NOMO-1 (cell line): ENCODE data around the gene MOK.
"Not testable (repeated sequence)": the region's sequence is repeated elsewhere in the genome, so short reads cannot be mapped to it uniquely, and the experiment has no call there.

ENCODE experiments used
- DNase-seq, 2 experiments: peaks; one replicate each; lab custom pipeline; 2025; ENCODE audit not compliant: unreplicated experiment in 2 of 2; lab: John Stamatoyannopoulos, UW

Gene MOK

DNA sequence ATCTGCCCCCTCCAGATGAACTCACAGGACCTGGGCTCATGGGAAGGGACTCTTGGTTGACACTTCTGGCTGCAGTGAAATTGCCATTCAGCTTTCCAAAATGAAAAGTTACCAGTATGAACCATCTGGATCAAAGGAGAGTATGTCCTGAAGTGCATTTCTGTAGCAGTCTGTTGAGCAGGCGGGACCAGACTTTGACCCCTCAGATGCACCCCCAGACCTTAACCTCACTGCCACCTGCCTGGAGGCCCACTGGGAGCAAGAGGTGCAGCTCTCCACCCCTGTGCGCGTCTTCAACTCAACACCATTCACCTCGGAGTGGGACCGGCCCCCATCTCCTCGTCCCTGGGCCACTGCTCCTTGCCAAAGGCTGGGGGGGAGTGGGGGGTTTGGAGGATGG is 55.0 kb downstream of the MOK start:
- no peak for DNase-seq

DNA sequence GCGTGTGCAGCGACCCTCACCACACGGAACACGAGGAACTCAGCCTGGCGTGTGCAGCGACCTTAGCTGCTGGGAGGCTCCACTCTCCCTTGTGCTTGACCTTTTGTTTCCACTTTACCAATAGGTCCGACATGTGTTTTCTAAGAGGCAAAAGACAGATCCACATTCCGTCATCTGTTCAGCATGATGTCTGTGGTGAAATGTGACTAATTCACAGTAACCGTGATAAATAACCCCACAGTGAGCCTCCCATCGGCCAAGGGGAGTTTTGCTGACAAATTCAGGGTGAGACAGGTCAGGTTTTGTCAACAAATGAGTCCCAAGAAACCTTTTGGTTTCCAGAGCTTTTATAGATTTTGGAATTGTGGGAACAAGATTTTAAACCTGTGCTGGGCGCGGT is 55.9 kb downstream of the MOK start:
- DNase-seq, result no peak

DNA sequence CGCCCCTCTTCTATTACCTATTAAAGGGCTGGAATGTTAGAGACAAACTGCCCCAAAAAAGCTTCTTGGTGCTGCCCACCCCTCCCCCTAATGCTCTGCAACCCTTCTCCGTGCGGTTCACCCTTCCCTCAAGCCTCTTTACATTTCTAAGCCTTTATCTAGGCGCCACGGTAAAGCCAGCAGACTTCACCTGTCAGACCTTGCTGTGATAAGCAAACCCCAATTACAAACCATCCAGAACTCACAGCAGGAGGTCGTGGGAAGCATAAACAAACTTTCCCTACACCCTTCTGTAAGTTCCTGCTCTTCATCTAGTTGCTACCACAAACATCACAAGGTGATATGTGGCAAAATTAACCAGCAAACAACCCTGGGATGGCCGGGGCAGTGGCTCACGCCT is 56.8 kb downstream of the MOK start:
- no peak for DNase-seq

DNA sequence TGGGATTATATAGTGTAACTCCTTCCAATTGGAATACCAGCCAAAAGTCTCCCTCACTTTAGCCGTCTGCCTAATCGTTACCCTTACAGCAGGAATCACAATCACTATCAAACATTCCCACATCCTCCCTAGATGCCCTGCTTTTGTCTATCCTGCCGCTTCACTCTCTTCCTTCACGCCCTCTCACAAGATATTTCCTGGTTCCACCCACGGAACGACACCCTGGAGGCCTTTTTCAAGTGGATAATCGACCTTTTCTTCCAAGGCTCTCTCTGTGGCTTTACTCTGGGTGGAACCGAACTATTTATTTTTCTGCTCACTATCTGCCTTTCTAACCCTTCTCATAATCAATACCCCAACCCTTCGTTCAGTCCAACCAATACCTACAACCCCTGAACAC is 58.9 kb downstream of the MOK start:
- DNase-seq, result no peak

DNA sequence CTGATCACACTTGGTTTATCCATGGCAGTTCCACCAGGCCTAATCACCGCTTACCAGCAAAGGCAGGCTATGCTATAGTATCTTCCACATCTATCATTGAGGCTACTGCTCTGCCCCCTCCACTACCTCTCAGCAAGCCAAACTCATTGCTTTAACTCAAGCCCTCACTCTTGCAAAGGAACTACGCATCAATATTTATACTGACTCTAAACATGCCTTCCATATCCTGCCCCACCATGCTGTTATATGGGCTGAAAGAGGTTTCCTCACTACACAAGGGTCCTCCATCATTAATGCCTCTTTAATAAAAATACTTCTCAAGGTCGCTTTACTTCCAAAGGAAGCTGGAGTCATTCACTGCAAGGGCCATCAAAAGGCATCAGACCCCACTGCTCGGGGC is 61.2 kb downstream of the MOK start:
- not testable (repeated sequence) for DNase-seq

DNA sequence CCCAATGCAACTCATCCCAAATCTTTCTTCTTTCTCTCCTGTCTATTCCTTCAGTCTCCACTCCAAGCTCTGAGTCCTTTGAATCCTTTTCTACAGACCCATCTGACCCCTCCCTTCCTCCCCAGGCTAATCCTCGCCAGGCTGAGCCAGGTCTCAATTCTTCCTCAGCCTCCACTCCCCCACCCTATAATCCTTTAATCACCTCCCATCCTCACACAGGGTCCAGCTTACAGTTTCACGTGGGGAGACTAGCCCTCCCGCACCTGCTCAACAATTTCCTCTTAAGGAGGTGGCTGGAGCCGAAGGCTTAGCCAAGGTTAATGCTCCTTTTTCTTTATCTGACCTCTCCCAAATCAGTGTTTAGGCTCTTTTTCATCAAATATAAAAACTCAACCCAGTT is 63.8 kb downstream of the MOK start:
- no peak for DNase-seq

DNA sequence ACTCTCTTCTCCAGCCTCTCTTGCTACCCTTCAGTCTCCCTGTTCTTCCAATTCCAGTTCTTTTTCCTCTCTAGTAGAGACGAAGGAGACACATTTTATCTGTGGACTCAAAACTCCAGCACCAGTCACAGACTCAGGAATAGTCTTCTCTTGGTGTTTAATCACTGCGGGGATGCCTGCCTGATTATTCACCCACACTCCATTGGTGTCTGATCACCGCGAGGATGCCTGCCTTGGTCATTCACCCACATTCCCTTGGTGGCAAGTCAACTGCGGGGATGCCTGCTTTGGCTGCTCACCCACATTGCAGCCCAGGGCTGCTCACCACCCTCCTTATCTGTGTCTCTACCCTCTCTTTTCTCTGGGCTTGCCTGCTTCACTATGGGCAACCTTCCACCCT is 64.5 kb downstream of the MOK start:
- DNase-seq, result not testable (repeated sequence)

DNA sequence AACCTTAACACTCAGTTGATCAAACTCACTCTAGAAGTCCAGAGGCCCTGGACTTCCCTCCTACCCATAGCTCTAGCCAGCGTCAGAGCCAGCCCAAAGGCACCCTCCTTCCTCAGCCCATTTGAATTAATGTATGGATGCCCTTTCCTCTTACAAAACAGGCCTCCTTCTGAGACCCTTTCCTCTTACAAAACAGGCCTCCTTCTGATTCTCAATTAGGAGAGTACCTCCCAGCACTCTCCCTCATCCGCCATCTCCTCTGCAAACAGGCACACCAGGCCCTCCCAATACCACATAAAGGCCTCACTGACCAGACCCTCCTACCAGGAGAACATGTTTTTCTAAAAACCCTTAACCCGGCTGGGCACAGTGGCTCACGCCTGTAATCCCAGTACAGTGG is 65.7 kb downstream of the MOK start:
- DNase-seq, result no peak

DNA sequence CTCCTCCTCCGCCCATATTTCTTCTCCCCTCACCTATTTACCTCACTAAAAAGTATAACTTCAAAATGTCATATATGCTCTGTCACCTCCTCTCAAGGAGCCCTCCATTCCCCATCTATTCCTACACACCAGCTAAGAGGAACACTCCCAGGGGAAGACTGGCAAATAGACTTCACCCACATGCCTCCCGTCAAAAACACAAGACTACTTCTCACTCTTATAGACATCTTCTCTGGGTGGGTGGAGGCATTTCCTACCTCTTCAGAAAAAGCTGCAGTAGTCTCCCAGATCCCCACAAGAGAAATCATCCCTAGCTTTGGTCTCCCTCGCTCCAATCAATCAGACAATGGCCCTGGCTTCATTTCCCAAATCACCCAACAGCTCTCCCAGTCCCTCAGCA is 66.2 kb downstream of the MOK start:
- DNase-seq, result no peak

DNA sequence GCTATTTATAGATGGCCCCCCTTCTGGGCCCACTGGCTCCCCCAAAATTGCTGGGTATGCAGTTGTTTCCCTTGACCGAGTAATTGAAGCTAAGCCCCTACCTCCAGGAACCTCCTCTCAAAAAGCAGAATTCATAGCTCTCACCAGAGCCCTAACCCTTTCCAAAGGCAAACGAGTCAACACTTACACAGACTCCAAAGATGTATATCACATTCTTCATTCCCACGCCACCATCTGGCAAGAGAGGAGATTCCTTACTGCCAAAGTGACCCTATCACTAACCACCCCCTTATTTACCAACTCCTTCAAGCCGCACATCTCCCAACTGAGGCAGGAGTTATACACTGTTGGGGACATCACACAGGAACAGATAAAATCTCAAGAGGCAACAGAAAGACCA is 66.8 kb downstream of the MOK start:
- no peak for DNase-seq

DNA sequence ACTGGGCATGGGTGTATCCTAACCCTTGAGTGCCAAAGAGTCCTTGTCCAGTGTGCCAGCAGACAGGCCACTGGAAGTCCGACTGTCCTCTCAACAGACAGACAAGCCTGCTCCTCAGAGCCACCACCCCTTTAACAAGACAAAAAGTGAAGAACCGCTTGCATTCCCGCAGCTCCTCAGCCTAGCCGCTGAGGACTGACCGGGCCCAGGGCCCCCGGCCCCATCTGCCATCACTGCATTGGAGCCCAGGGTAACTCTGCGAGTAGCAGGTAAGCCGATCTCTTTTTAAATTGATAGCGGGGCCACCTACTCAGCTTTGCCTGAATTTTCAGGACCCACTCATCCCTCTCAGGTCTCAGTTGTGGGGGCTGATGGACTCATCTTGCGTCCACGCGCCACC is 68.9 kb downstream of the MOK start:
- DNase-seq, result no peak

DNA sequence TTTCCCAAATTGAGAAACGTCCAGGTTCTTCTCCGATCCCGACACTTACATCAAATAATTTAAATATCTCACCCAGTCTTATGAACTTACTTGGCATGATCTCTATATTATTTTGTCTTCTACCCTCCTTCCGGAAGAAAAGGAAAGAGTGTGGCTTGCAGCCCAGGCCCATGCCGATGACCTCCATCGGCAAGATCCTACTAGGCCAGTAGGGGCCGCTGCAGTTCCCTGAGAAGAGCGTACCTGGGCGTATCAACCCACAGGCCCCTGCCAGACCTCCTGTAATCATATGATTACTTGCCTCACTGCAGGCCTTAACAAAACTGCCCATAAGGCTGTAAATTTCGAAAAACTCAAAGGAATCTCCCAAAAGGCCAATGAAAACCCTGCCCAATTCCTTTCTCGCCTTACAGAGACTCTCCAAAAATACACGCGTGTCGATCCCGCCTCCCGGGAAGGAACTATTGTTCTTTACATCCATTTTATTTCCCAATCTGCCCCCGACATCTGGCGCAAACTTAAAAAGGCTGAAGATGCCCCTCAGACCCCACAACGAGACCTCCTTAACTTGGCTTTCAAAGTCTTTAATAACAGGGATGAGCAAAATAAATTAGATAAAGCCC is 69.6 kb downstream of the MOK start:
- DNase-seq, result peak; percentile 65 to 70

DNA sequence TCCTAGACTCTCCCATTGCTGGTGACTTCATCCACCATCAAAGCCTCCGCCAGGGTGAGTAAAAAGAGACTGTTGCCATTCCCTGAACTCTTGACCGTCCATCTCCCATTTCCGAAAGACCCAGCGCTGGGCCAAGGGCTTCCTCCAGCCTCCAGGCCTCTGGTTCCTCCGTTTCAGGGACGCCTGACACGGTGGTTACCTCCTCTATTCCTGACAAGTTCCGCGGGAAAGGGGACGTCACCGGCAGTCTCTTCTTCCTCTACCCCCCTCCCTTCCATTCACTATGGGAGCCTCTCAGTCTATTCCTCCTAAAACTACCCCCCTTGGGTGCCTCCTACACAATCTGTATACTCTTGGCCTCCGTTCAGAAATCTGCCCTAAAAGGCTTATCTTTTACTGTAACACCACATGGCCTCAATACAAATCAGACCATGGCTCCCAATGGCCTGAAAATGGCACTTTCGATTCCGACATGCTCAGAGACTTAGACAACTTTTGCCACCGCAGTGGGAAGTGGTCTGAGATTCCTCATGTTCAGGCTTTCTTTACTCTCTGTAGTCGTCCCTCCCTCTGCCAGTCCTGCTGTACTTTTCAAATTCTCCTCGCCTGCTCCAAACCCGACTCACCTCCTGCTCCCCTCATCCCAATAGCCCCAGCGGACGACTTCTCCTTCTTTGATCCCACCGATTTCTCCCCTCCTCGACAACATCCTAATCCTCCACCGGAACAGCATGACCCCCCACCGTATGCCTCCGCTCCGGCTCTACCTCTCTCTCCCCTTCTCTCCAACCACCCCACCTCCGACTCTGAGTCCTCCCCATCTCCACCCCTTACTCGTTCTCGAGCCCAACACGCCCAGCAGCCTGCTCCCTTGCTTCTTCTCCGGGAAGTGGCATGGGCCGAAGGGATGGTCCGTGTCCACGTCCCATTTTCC is 70.4 kb downstream of the MOK start:
- DNase-seq, result peak in 1 of 2 experiments; percentile 33

DNA sequence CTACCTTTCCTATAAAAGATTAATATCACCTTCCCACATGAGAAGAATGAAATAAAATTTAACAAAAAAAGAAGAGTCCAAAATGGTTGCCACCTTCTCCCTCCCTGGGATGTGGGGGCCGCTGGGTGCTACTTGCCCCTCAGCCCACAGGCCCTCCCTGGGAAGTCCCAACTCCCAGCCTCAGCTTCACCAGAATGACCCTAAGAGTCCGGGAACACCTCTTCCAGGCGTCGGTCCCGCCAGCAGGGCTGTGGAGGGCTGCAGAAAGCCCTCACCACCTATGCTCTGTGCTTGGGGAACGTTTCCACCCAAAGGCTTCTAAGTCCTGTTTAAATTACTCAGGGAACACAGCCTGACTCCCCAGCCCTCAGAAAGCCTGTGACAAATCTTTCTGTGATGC is 71.9 kb downstream of the MOK start:
- DNase-seq, result no peak

DNA sequence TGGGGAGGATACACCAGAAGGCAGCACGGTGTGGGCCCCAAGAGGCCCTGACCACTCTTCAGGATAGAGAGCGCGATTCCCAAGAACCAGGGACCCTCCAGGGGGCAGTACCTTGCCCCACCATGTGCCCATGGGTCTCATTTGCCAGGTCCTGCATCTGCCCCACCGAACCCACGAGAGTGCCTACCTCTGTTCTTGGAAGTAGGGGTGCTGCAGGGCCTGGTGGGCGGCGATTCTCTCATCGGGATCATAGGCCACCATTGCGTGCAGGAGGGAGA is 72.7 kb downstream of the MOK start:
- no peak for DNase-seq

DNA sequence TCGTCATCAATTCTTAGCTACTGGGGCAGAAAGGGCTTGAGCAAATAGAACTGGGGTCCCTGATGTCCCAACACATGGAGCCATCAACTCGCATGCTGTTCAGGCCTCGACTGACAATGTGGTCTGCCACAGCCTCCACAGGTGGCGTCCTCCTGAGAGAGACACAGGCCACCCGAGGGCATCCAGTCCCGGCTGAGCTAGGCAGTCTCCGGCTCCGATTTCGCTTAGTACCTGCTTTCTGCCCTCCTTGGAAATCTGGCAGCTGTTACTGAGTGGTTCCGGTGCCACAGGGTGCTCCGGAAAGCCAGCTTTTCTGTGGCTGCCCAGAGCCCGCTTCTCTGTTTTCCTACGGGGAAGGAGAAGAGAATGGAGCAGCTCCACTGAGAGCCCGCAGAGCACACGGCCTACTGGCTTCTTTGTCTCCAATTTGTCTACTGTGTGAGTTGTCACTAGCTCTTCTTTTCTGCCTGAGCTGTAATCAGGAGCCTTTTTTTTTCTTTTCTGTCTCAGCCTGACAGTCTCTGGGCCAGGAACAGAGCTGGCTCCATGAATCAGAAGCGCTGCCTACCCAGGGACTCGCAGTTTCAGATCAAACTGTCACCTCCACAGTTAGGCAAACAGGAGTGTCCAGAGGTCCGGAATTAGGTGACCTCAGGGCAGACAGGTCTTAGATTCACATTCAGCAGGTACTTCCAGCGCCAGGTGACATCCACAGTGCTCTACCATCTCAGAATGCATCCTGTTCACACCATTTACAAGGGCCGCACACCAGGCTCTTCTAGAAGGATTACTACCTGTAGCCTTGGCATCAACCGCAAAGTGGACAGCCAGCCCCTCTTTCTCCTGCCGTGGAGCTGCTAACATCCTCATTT is 73.3 kb downstream of the MOK start:
- no peak for DNase-seq

DNA sequence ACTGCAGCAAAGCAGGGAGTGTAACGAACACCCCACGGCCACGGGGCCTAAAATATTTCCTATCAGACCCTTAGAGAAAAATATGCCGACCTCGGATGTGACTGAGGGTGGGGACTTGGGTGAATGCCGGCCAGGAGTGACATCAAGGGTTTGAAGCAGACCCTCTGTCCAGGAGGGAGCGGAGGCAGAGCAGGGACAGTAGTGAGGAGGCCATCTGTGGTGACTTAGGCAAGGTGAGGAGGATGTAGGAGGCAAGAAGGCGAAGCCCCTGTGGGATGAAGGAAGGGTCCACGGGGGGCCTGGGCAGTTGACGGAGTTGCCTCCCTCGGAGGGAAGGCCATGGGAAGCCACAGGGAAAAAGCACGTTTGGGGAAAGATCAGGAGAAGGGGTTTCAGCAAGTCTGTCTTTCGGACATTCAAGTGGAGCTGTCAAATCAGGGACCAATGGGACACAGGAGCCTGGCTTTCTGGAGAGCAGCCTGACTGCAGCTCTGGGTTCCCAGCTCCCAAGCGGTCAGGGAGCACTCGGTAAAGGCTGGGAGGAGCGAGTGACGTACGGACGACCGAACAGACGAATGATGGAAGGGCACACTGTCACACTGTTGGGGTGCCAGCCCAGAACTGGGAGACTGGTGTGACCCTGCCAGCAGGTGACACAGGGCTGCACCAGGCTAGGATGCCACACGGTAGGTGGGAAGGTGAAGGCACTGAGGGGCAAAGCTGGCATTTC is 74.3 kb downstream of the MOK start:
- no peak for DNase-seq

DNA sequence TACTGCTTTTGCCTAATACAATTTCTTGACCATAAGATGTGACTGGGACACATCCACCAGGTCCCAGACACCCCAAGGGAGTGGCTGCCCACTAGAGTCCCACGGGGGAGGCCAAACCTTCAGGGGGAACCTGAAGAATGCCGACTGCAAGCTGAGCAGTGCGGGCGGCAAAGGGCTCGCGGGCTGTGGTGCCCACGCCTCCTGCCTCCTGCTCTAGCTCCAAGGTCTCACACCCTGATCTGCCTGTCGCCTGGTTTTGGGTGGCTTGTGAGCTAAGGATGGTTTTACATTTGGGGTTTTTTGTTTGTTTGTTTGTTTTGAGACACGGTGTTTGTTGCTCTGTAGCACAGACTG is 75.2 kb downstream of the MOK start:
- no peak for DNase-seq

DNA sequence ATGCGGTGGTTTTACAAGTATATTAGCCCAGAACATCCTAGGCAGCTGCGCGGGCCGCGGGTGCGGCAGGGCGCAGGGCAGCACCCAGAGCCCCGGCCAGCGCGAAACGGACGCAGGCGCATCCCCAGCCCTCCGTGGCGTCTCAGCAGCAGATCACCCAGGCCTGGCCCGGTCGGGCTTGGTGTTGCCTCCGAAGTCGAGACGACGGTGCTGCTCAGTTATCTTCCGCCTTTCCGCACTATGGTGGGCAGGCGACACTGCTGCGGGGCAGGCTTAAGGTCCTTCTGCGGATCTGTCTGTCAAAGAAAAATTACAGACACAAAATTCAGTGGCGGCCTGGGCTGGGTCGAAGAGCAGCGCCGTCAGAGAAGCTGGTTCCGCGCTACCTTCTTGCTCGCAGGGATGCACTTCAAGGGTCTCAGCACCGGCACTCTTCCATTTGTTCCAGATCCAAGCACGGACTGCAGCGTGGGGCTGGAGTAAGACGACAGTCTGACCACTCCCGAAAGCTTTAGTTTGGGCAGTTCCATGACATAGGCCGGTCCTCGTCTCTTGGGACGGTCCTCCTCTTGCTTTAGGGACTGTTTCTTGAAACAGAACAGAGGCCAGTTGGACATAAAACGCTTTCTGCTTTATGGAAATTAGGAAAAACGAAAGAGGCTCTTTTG is 75.8 kb downstream of the MOK start:
- DNase-seq, result no peak

DNA sequence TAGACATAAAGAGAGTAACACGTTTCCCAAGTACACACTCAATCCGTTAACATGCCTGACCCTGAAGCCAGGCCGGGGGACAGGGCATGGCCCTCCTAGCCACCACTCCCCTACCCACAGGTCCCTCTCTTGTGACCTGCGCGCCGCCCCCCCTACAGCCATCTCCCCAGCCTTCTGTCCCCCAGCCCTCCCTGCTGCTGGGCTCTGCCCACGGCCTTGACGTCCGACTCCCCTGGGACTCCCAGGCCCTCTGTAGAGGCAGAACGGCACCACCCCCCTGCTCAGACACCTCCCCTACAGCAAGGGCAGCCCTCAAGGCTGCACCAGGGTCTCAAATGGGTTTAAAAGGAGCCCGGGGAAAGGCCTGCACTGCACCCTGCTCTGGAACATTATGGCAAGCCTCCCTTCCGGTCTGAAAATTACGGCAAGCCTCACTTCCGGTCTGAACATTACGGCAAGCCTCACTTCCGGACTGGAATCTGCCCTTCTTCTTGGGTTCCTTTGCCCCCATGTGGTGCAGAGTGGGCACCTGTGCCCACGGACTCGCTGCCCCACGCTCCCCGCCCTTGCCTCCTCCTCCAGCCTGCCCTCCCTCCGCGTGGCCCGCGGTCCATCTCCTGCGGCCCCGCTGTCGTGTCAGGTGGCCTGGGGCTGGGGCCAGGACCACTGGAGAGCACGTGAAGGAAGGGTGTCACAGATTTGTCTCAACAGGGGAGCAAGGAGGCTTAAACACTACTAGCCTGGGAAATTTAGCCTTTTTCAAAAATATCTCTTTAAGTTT is 77.6 kb downstream of the MOK start:
- DNase-seq, result no peak
